HUES48 (cell line): ENCODE results near the gene NAT8.
"Not testable (repeated sequence)": the region's sequence is repeated elsewhere in the genome, so short reads cannot be mapped to it uniquely, and the experiment has no call there.

Experiments
- H3K27ac ChIP-seq: one replicate; pipeline ENCODE4 v1.7.0; 2013; ENCODE audit warnings: low read depth, low read length, inconsistent platforms
- H3K27me3 ChIP-seq: 2 replicates; pipeline ENCODE4 v1.6.1; 2013; ENCODE audit warnings: mild to moderate bottlenecking, low read length; ENCODE audit not compliant: control insufficient read depth, insufficient read depth
- H3K36me3 ChIP-seq: 2 replicates; pipeline ENCODE4 v1.6.1; 2013; ENCODE audit warnings: low read length; ENCODE audit not compliant: control insufficient read depth, insufficient read depth
- H3K4me1 ChIP-seq: 2 replicates; pipeline ENCODE4 v1.6.1; 2013; ENCODE audit warnings: mild to moderate bottlenecking, low read length; ENCODE audit not compliant: control insufficient read depth, insufficient read depth
- H3K4me3 ChIP-seq: 2 replicates; pipeline ENCODE4 v1.5.1; 2013; ENCODE audit warnings: mild to moderate bottlenecking, low read depth, low read length
- H3K9ac ChIP-seq: 2 replicates; pipeline ENCODE4 v1.6.1; 2013; ENCODE audit warnings: mild to moderate bottlenecking, low read depth, low read length, moderate library complexity
- H3K9me3 ChIP-seq: 2 replicates; pipeline ENCODE4 v1.6.1; 2013; ENCODE audit warnings: low read length; ENCODE audit not compliant: control insufficient read depth, insufficient read depth

NAT8 gene

DNA sequence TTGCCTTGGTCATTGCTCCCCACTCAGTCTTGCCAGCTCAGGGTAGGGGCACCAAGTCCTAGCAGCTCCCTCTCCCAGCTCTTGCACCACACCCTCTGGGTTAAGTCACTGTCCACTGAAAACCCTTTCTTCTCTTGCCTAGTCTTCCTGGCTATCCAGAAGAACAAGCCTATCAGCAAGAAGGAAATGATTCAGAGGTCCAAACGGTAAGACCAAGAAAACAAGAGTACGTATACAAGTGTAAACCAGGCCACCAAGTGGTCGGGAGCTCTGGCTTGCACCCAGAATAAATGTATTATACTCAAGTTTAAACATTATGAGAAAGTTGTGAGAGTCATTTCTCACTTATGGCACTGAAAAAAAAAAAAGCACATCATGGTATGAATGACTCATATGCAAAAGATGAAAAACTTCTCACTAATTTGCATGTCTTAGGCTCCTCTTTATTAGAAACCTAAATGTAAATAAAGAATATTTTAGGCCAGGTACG lies 39.1 kb downstream of the NAT8 start:
- not testable (repeated sequence) for H3K4me3 ChIP-seq, H3K9ac ChIP-seq, H3K4me1 ChIP-seq, H3K9me3 ChIP-seq, H3K27me3 ChIP-seq, H3K27ac ChIP-seq
- peaks cover 21% of the 10 kb centered on the region for H3K36me3 ChIP-seq

- Histone ChIP-seq H3K9ac (no peak overlapping the region), H3K27ac (no peak overlapping the region), H3K9me3 (no peaks in the 10 kb centered on the region), H3K4me1 (no peaks in the 10 kb centered on the region), H3K4me3 (no peak overlapping the region), H3K36me3 (peaks cover 21% of the 10 kb centered on the region), H3K27me3 (no peaks in the 10 kb centered on the region)
Observed at GRCh38 chr2:73601780-73602179, 40.4 kb downstream of the NAT8 start.

GRCh38 chr2:73594251-73594650 lies 48.0 kb downstream of the NAT8 start:
- H3K9ac ChIP-seq, result no peak overlapping the region
- H3K9me3 ChIP-seq, result no peaks in the 10 kb centered on the region
- H3K36me3 ChIP-seq, result no peaks in the 10 kb centered on the region
- H3K4me1 ChIP-seq, result no peaks in the 10 kb centered on the region
- no peaks in the 10 kb centered on the region for H3K27me3 ChIP-seq
- H3K4me3 ChIP-seq, result no peak overlapping the region
- H3K27ac ChIP-seq, result no peak overlapping the region

- Histone ChIP-seq H3K4me1 (0 out of 2 replicates have a peak, but pooled peaks cover under 1% of the 10 kb centered on the region), H3K9me3 (no peaks in the 10 kb centered on the region), H3K4me3 (no peak overlapping the region), H3K27me3 (no peaks in the 10 kb centered on the region), H3K27ac (no peak overlapping the region), H3K36me3 (no peaks in the 10 kb centered on the region), H3K9ac (no peak overlapping the region)
Observed at GRCh38 chr2:73593680-73594079, 48.5 kb downstream of the NAT8 start.
